Neutrophil (primary cell): Measurements from ENCODE around the gene RARG.

Experiments used
- H3K27ac ChIP-seq: fragments of 200-600 bp; sonication (generic); 2 replicates; pipeline ENCODE4 v1.5.1; 2016; ENCODE audit warnings: mild to moderate bottlenecking, moderate library complexity
- H3K27me3 ChIP-seq: fragments of 200-600 bp; sonication (generic); 2 replicates; pipeline ENCODE4 v1.6.0; 2016; ENCODE audit warnings: mild to moderate bottlenecking
- H3K36me3 ChIP-seq: fragments of 200-600 bp; sonication (generic); 2 replicates; pipeline ENCODE4 v1.5.1; 2017
- H3K4me1 ChIP-seq, 2 experiments: fragments of 200-600 bp in 1 of 2; sonication (generic) in 1 of 2; 1 replicate in 1 of 2; 2 replicates in 1 of 2; pipeline versions ENCODE4 v1.5.1 to v1.6.1; 2013 to 2016; ENCODE audit warnings: low read depth in 1 of 2, low read length in 1 of 2, mild to moderate bottlenecking in 1 of 2, moderate library complexity in 1 of 2; ENCODE audit not compliant: control insufficient read depth in 1 of 2, insufficient read depth in 1 of 2
- H3K4me3 ChIP-seq, 2 experiments: fragments of 200-600 bp in 1 of 2; sonication (generic) in 1 of 2; 1 replicate in 1 of 2; 2 replicates in 1 of 2; pipeline ENCODE4 v1.5.1; 2013 to 2016; ENCODE audit warnings: low read depth in 1 of 2, low read length in 1 of 2, mild to moderate bottlenecking in 1 of 2, moderate library complexity in 1 of 2
- H3K9me3 ChIP-seq: fragments of 200-600 bp; sonication (generic); 2 replicates; pipeline ENCODE4 v1.5.1; 2016
- TF ChIP-seq, protein P1 (sequence below): fragments of 200-600 bp; sonication (generic); IDR thresholded peaks from 2 replicates; pipeline ENCODE4 v1.5.1; 2016; ENCODE audit warnings: antibody characterized with exemption

RARG gene

GRCh38 chr12:53174881-53175491, 57.0 kb downstream of the RARG start:
- TF ChIP-seq, protein P1, sequence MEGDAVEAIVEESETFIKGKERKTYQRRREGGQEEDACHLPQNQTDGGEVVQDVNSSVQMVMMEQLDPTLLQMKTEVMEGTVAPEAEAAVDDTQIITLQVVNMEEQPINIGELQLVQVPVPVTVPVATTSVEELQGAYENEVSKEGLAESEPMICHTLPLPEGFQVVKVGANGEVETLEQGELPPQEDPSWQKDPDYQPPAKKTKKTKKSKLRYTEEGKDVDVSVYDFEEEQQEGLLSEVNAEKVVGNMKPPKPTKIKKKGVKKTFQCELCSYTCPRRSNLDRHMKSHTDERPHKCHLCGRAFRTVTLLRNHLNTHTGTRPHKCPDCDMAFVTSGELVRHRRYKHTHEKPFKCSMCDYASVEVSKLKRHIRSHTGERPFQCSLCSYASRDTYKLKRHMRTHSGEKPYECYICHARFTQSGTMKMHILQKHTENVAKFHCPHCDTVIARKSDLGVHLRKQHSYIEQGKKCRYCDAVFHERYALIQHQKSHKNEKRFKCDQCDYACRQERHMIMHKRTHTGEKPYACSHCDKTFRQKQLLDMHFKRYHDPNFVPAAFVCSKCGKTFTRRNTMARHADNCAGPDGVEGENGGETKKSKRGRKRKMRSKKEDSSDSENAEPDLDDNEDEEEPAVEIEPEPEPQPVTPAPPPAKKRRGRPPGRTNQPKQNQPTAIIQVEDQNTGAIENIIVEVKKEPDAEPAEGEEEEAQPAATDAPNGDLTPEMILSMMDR = no peak
- peaks cover 34% of the 10 kb centered on the region for H3K36me3 ChIP-seq
- no peak overlapping the region for H3K27ac ChIP-seq
- no peaks in the 10 kb centered on the region for H3K9me3 ChIP-seq
- H3K4me3 ChIP-seq = no peak overlapping the region
- no peaks in the 10 kb centered on the region for H3K27me3 ChIP-seq
- H3K4me1 ChIP-seq = peaks cover 8% of the 10 kb centered on the region in 2 experiments

DNA sequence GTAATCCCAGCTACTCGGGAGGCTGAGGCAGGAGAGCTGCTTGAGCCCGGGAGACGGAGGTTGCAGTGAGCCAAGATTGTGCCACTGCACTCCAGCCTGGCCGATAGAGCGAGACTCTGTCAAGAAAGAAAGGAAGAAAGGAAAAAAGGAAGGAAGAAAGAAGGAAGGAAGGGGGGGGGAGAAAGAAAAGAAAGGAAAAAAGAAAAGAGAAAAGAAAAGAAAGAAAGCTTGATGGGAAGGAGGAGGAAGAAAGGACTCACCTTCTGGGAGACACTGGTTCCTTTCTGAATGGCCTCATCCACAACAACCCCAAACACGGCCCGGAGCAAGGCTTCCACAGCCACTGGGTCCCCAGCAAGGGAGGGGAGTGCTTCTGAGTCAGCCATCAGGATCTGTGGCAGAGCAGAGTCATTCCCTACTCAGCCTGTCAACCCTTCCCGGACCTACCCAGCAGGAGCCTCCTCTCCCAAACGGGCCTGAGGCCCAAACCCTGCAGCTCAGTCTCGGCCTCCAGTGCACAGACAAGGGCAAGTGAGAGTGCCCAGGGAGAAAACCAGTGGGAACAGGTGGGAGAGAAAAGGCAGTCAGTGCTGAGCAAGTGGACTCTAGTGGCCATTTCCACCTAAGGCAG, 58.8 kb downstream of the RARG start:
- Histone ChIP-seq H3K27me3 (no peaks in the 10 kb centered on the region), H3K4me1 (no peaks in the 10 kb centered on the region), H3K36me3 (peaks cover 39% of the 10 kb centered on the region), H3K4me3 (no peak overlapping the region), H3K9me3 (no peaks in the 10 kb centered on the region), H3K27ac (no peak overlapping the region)
- TF ChIP-seq, protein P1 = no peak

DNA sequence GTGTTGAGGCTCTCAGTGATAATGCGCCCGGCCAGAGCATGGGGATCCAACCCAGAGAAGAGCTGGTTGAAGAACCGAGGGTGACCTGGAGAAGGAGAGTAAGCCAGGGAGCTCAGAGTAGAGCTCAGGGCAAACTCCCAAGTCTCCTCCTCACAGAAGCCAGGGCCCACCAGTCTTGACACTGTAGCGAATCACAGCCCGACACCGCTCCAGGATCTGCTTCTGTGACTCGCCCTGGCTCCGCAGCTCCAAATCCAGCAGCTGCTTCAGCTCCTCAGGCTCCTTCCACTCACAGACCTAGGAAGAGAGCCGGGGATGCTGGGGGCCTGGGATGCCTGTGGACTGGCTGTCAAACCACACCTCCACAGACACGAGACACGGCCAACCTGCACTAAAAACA, 59.7 kb downstream of the RARG start:
- Histone ChIP-seq H3K4me1 (no peaks in the 10 kb centered on the region), H3K4me3 (no peak overlapping the region), H3K27me3 (no peaks in the 10 kb centered on the region), H3K9me3 (no peaks in the 10 kb centered on the region), H3K36me3 (peaks cover 45% of the 10 kb centered on the region), H3K27ac (no peak overlapping the region)
- TF ChIP-seq, protein P1 = no peak

- H3K27me3 ChIP-seq = no peaks in the 10 kb centered on the region
- TF ChIP-seq, protein P1 = no peak
- H3K9me3 ChIP-seq = no peaks in the 10 kb centered on the region
These were observed 60.2 kb downstream of the RARG start for GRCh38 chr12:53171725-53172329.

DNA sequence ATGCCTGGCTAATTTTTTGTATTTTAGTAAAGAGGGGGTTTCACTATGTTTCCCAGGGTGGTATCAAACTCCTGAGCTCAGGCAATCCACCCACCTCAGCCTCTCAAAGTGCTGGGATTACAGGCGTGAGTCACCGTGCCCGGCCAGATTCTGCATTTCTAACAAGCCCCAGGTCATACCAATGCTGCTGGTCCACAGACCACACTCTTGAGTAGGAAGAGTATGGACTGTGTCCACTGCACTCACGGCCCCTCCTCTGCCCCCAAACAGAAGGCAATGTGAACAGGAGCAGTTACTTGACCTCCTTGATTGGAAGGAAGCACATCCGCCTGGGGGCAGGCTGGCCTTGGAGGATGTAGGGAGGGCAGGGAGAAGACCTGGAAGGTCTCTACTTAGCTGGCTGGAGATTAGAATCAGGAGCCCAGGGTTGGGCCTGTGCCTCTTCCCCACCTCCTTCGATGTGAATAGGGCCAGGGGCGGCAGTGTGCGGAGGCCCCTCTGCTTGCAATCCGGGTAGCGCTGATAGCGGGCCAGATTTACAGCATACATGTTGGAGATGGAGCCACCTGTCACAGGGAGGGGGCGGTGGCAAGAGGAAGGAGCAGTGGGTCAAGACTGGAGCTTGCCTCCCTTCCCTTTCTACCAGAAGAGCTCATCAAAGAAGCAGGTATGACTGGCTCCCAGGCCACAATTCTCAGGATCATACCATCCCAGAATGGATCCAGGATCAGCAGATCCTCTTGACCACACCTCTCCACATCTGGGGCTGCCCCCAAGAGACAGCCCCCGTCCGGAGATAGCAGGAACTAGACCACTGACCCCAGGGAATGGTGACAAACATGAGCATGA, 60.9 kb downstream of the RARG start:
- H3K27ac ChIP-seq = no peak overlapping the region
- no peak overlapping the region for H3K4me3 ChIP-seq
- TF ChIP-seq, protein P1 = no peak
- no peaks in the 10 kb centered on the region for H3K27me3 ChIP-seq
- no peaks in the 10 kb centered on the region for H3K4me1 ChIP-seq
- H3K36me3 ChIP-seq = peaks cover 50% of the 10 kb centered on the region
- no peaks in the 10 kb centered on the region for H3K9me3 ChIP-seq

More at GRCh38 chr12:53171725-53172329, 60.2 kb downstream of the RARG start:
- Histone ChIP-seq H3K36me3 (peaks cover 49% of the 10 kb centered on the region), H3K4me1 (no peaks in the 10 kb centered on the region), H3K4me3 (no peak overlapping the region), H3K27ac (no peak overlapping the region)
